C4-2B (cell line): ENCODE data around the gene GOSR2.

Experiments
- CTCF ChIP-seq: fragments of 450-650 bp; conservative IDR thresholded peaks from 2 replicates; pipeline ENCODE4 v1.5.1; 2017; ENCODE audit warnings: mild to moderate bottlenecking
- ZFX ChIP-seq: fragments of 450-650 bp; IDR thresholded peaks from 2 replicates; pipeline ENCODE4 v1.6.1; 2017

GRCh38 chr17:46935658-46936266 is 12.8 kb downstream of the GOSR2 start:
- TF ChIP-seq CTCF (no peak), ZFX (no peak)
